K562 (cell line): ENCODE results near the gene YPEL1. TPM values are rescaled to one million over a fixed set of nuclear protein-coding genes. Genes with fewer than 3 reads are reported as not detected.
A peak's percentile ranks its signal among the peaks of the same experiment; 100 is the strongest.

Experiments used
- BRD9 ChIP-seq: fragments of 450-650 bp; IDR thresholded peaks from 2 replicates; pipeline ENCODE4 v1.6.1; 2018; ENCODE audit warnings: low read depth; ENCODE audit not compliant: partially characterized antibody
- CBX3 ChIP-seq, 2 experiments: IDR thresholded peaks; 1 replicate in 1 of 2; 2 replicates in 1 of 2; pipeline ENCODE4 v1.6.1; 2012; ENCODE audit warnings: inconsistent platforms in 2 of 2, low read length in 2 of 2, borderline replicate concordance in 1 of 2, control low read depth in 1 of 2
- E2F3 ChIP-seq: fragments of 250-450 bp; sonication (Bioruptor Pico); IDR thresholded peaks from 2 replicates; pipeline ENCODE4 v1.4.0; 2020; ENCODE audit warnings: mild to moderate bottlenecking
- FOSL1 ChIP-seq: fragments of 200-800 bp; sonication (Bioruptor generic); conservative IDR thresholded peaks from 2 replicates; pipeline ENCODE4 v1.6.1; 2016; ENCODE audit warnings: missing genetic modification characterization, missing compliant biosample characterization
- GABPA ChIP-seq: fragments of 200-800 bp; sonication (Bioruptor generic); conservative IDR thresholded peaks from 2 replicates; pipeline ENCODE4 v1.6.1; 2016; ENCODE audit warnings: low read depth, missing genetic modification characterization, missing compliant biosample characterization
- GABPB2 ChIP-seq: fragments of 250-450 bp; sonication (Bioruptor Pico); conservative IDR thresholded peaks from 2 replicates; pipeline ENCODE4 v1.5.1; 2021; ENCODE audit warnings: mild to moderate bottlenecking
- GATAD2B ChIP-seq: fragments of 450-650 bp; IDR thresholded peaks from 2 replicates; pipeline ENCODE4 v1.6.1; 2017; ENCODE audit warnings: mild to moderate bottlenecking, borderline replicate concordance
- JUND ChIP-seq, 2 experiments: IDR thresholded peaks; 2 replicates in 1 of 2; 3 replicates in 1 of 2; pipeline ENCODE4 v1.6.1; 2011; ENCODE audit warnings: borderline replicate concordance in 2 of 2, low read depth in 2 of 2, low read length in 2 of 2, improper control_type of control experiment in 1 of 2, missing biosample characterization in 1 of 2, missing genetic modification characterization in 1 of 2, missing genetic modification reagents in 1 of 2
- LCOR ChIP-seq: sonication (generic); formaldehyde crosslinking; IDR thresholded peaks from 2 replicates; pipeline ENCODE4 v1.8.0; 2022; ENCODE audit warnings: mild to moderate bottlenecking, missing genetic modification reagents
- YY1 ChIP-seq, 3 experiments: IDR thresholded peaks; 2 replicates each; pipeline ENCODE4 v1.6.1; 2011; ENCODE audit warnings: low read length in 2 of 3, mild to moderate bottlenecking in 2 of 3, moderate library complexity in 2 of 3, borderline replicate concordance in 1 of 3, control low read depth in 1 of 3, low read depth in 1 of 3; ENCODE audit not compliant: insufficient read depth in 3 of 3, insufficient replicate concordance in 2 of 3, control insufficient read depth in 1 of 3, insufficient read length in 1 of 3; ENCODE audit errors: extremely low read depth in 1 of 3
- ZBTB7A ChIP-seq: IDR thresholded peaks from 2 replicates; pipeline ENCODE4 v1.6.1; 2011; ENCODE audit warnings: low read depth, mild to moderate bottlenecking, low read length, moderate library complexity, borderline replicate concordance; ENCODE audit not compliant: control insufficient read depth
- ZNF174 ChIP-seq: fragments of 250-450 bp; sonication (Bioruptor Pico); IDR thresholded peaks from 2 replicates; pipeline ENCODE4 v1.4.0; 2020; ENCODE audit warnings: mild to moderate bottlenecking
- ZNF282 ChIP-seq: sonication (generic); formaldehyde crosslinking; IDR thresholded peaks from 2 replicates; pipeline ENCODE4 v1.8.1; 2023; ENCODE audit warnings: missing genetic modification reagents
- ZNF695 ChIP-seq: fragments of 450-650 bp; formaldehyde crosslinking; IDR thresholded peaks from 2 replicates; pipeline ENCODE4 v1.4.0; 2020; ENCODE audit warnings: mild to moderate bottlenecking, moderate library complexity
- polyA plus RNA-seq, 8 experiments: library from polyadenylated mRNA; depleted of rRNA in 4 of 8; stranded (reverse) in 5 of 8; unstranded in 3 of 8; fragments of >200 nt; fragmentation: Nextera tagmentation in 2 of 8; fragmentation: Illumina TruSeq in 1 of 8; extraction: Ambion mirVana in 2 of 8; extraction: Trizol in 1 of 8; gene quantifications; 2 replicates each; pipeline versions ENCODE4 v1.2.1 to v1.2.3, GENCODE V29; 2011 to 2014; ENCODE audit warnings: inconsistent platforms in 1 of 8, missing spikeins in 1 of 8
- total RNA-seq, 7 experiments: library from RNA; depleted of rRNA in 6 of 7; stranded (reverse); fragments of >200 nt in 6 of 7; fragmentation: Illumina TruSeq in 2 of 7; extraction: Trizol in 2 of 7; gene quantifications; 2 replicates each; pipeline versions ENCODE4 v1.2.1 to v1.2.3, GENCODE V29; 2011 to 2021; ENCODE audit warnings: low replicate concordance in 1 of 7
- TF ChIP-seq, protein P1 (sequence below), 2 experiments: fragments of 450-650 bp; IDR thresholded peaks; 2 replicates each; pipeline ENCODE4 v1.6.1; 2018; ENCODE audit warnings: mild to moderate bottlenecking in 2 of 2, low read depth in 1 of 2; ENCODE audit not compliant: partially characterized antibody in 2 of 2
- TF ChIP-seq, protein P2 (sequence below): sonication (generic); formaldehyde crosslinking; IDR thresholded peaks from 2 replicates; pipeline ENCODE4 v1.5.0; 2020; ENCODE audit warnings: missing genetic modification reagents
- TF ChIP-seq, protein P3 (sequence below): fragments of 450-650 bp; IDR thresholded peaks from 2 replicates; pipeline ENCODE4 v1.6.1; 2018; ENCODE audit not compliant: partially characterized antibody

The YPEL1 gene
- total and polyA plus RNA-seq, 9 of the 15 experiments (the other 6 are each of a cell fraction or from before 2014, with no cell fraction given) = 0.07 to 2.2 (median 0.46) TPM

DNA sequence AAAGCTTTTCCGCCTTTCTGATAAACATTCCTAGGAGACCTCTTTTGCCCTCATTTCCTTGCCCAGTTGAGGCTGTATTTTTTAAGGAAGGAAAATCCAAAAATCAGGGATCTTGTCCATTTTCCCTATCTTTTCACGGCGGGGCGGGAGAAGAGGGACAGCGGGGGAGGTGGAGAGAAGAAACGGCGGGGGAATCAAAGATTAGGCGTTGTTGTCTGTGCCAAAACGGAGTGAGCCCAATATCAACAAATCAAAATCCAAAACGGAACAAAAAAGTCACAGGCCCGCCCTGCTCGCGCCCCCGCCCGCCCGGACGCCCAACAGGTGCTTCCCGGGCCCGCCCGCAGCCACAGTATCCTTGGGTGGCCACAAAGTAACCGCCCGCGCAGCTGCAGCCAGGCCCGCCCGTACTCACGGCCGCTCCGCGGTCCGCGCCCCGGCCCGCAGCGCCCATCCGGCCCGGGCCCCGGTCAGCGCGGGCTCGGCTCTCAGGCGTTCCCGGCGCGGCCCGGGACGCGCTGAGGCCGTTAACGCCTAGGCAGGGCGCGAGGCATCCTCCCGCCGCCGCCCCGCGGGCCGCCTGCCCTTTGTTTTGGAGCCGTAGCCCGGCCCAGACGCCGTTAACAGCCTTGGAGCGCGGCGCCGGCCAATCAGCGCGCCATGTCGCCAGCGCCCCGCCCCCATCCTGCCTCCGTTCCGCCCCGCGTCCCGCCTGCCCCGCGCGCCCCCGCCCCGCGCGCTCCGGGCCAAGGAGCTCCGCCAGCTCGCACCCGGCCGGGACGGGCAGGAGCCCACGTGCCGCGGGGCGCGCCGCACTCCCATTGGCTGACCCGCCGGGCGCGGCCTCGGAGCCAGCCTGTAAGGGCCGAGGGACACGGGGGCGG lies at the start of gene YPEL1 (continued):
- TF ChIP-seq JUND (IDR thresholded peaks at IDR 0.05; ENCODE audit: borderline replicate concordance, low read depth, low read length) (peak; percentile 62), JUND (tag; IDR thresholded peaks at IDR 0.05; ENCODE audit: borderline replicate concordance, low read depth, low read length) (no peak), GABPA (tag) (no peak), BRD9 (no peak), ZNF695 (CRISPR knock-in tag) (no peak), ZNF174 (CRISPR knock-in tag) (no peak), GATAD2B (no peak), CBX3 (IDR thresholded peaks at IDR 0.05; ENCODE audit: borderline replicate concordance in 1 of 2, low read length in 2 of 2) (peak in 1 of 2 experiments; percentile 29; a peak in 1 of 3 replicates), GABPB2 (CRISPR knock-in tag) (no peak), YY1 (IDR thresholded peaks at IDR 0.05; ENCODE audit: borderline replicate concordance in 1 of 3, control insufficient read depth in 1 of 3, extremely low read depth in 1 of 3, insufficient read depth in 3 of 3, insufficient read length in 1 of 3, insufficient replicate concordance in 2 of 3, low read depth in 1 of 3, low read length in 2 of 3) (peak in 1 of 3 experiments; percentile 22), FOSL1 (tag) (no peak), LCOR (no peak), E2F3 (no peak), ZBTB7A (no peak), ZNF282 (CRISPR knock-in tag) (no peak)
- TF ChIP-seq, protein P1, sequence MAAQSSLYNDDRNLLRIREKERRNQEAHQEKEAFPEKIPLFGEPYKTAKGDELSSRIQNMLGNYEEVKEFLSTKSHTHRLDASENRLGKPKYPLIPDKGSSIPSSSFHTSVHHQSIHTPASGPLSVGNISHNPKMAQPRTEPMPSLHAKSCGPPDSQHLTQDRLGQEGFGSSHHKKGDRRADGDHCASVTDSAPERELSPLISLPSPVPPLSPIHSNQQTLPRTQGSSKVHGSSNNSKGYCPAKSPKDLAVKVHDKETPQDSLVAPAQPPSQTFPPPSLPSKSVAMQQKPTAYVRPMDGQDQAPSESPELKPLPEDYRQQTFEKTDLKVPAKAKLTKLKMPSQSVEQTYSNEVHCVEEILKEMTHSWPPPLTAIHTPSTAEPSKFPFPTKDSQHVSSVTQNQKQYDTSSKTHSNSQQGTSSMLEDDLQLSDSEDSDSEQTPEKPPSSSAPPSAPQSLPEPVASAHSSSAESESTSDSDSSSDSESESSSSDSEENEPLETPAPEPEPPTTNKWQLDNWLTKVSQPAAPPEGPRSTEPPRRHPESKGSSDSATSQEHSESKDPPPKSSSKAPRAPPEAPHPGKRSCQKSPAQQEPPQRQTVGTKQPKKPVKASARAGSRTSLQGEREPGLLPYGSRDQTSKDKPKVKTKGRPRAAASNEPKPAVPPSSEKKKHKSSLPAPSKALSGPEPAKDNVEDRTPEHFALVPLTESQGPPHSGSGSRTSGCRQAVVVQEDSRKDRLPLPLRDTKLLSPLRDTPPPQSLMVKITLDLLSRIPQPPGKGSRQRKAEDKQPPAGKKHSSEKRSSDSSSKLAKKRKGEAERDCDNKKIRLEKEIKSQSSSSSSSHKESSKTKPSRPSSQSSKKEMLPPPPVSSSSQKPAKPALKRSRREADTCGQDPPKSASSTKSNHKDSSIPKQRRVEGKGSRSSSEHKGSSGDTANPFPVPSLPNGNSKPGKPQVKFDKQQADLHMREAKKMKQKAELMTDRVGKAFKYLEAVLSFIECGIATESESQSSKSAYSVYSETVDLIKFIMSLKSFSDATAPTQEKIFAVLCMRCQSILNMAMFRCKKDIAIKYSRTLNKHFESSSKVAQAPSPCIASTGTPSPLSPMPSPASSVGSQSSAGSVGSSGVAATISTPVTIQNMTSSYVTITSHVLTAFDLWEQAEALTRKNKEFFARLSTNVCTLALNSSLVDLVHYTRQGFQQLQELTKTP (IDR thresholded peaks at IDR 0.05; ENCODE audit: low read depth in 1 of 2, partially characterized antibody in 2 of 2) = no peak
- TF ChIP-seq, protein P2, sequence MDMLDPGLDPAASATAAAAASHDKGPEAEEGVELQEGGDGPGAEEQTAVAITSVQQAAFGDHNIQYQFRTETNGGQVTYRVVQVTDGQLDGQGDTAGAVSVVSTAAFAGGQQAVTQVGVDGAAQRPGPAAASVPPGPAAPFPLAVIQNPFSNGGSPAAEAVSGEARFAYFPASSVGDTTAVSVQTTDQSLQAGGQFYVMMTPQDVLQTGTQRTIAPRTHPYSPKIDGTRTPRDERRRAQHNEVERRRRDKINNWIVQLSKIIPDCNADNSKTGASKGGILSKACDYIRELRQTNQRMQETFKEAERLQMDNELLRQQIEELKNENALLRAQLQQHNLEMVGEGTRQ = no peak
- TF ChIP-seq, protein P3, sequence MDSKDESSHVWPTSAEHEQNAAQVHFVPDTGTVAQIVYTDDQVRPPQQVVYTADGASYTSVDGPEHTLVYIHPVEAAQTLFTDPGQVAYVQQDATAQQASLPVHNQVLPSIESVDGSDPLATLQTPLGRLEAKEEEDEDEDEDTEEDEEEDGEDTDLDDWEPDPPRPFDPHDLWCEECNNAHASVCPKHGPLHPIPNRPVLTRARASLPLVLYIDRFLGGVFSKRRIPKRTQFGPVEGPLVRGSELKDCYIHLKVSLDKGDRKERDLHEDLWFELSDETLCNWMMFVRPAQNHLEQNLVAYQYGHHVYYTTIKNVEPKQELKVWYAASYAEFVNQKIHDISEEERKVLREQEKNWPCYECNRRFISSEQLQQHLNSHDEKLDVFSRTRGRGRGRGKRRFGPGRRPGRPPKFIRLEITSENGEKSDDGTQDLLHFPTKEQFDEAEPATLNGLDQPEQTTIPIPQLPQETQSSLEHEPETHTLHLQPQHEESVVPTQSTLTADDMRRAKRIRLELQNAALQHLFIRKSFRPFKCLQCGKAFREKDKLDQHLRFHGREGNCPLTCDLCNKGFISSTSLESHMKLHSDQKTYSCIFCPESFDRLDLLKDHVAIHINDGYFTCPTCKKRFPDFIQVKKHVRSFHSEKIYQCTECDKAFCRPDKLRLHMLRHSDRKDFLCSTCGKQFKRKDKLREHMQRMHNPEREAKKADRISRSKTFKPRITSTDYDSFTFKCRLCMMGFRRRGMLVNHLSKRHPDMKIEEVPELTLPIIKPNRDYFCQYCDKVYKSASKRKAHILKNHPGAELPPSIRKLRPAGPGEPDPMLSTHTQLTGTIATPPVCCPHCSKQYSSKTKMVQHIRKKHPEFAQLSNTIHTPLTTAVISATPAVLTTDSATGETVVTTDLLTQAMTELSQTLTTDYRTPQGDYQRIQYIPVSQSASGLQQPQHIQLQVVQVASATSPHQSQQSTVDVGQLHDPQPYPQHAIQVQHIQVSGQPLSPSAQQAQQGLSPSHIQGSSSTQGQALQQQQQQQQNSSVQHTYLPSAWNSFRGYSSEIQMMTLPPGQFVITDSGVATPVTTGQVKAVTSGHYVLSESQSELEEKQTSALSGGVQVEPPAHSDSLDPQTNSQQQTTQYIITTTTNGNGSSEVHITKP = no peak
